PC-3 (cell line): ENCODE data around the gene PAX4.

Experiments used
- CTCF ChIP-seq: fragments of 300-600 bp; sonication (generic); conservative IDR thresholded peaks from 2 replicates; pipeline ENCODE4 v1.5.1; 2017; ENCODE audit warnings: antibody characterized with exemption, low read depth, mild to moderate bottlenecking, low read length
- EZH2 ChIP-seq: fragments of 300-600 bp; sonication (generic); IDR thresholded peaks from one replicate; pipeline ENCODE4 v1.6.1; 2017; ENCODE audit warnings: antibody characterized with exemption, mild to moderate bottlenecking, low read length; ENCODE audit not compliant: unreplicated experiment
- EZH2phosphoT487 ChIP-seq: fragments of 300-600 bp; sonication (generic); IDR thresholded peaks from 2 replicates; pipeline ENCODE4 v1.6.1; 2018; ENCODE audit warnings: mild to moderate bottlenecking, antibody characterized with exemption, low read length, borderline replicate concordance

- TF ChIP-seq CTCF: no peak
- TF ChIP-seq EZH2phosphoT487: no peak
- TF ChIP-seq EZH2: no peak
These were observed 20.3 kb upstream of the PAX4 start for GRCh38 chr7:127638197-127638596.
